GM12892 (cell line): ENCODE measurements around the gene DNASE2.

Experiments
- DNase-seq: peaks from one replicate; pipeline ENCODE4 v3.0.0; 2011; ENCODE audit not compliant: insufficient read length
- FAIRE-seq: peaks from 2 replicates; lab custom pipeline; 2011; peaks lifted over from hg19 to GRCh38; lab: Jason Lieb, UNC
- POLR2A ChIP-seq: IDR thresholded peaks from 2 replicates; pipeline ENCODE4 v1.6.1; 2011; ENCODE audit warnings: low read depth, low read length, control low read depth
- POLR2AphosphoS5 ChIP-seq: IDR thresholded peaks from 2 replicates; pipeline ENCODE4 v1.6.1; 2011; ENCODE audit warnings: low read depth, low read length, control low read depth
- TAF1 ChIP-seq: IDR thresholded peaks from 2 replicates; pipeline ENCODE4 v1.6.1; 2011; ENCODE audit warnings: low read depth, mild to moderate bottlenecking, control low read depth, low read length, borderline replicate concordance

DNASE2 gene

DNA sequence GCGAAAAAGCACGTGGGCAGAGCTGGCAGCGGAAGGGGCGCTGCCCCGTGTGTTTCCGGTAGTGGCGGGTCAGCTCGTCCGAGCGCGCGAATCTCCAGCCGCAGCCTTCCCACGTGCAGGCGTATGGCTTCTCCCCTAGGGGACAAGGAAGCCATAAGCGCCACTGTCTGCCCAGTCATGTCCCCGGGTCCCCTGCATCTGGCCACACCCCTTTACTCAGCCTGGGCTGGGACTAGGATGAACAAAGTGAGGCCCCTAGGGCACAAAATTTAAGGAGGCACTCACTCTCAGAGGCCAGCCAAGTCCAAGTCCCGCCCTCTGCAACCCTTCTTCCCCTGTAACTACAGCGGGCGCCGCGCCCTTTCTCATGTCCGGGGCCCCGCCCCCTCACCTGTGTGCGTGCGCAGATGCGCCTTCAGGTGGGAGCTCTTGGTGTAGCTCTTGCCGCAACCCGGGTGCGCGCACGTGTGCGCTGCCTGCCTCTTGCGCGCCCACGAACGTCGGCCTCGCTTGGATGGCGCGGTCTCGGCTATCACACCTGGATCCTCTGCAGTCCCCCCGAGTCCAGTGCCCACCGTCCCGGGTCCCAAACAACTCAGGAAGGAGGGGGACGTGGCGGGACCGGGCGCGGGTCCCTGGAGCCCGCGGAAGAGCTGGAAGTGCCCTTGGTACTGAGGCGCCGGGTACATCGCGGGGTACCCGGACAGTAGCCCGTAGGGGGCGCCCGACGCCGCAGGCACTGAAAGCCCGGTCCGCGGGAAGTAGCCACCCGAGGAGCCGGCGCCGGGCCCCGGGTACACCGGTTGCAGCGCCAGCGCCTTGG is 3.9 kb upstream of the DNASE2 start:
- TF ChIP-seq POLR2AphosphoS5 (no peak), POLR2A (no peak), TAF1 (no peak)
- DNase-seq (peak; percentile 80), FAIRE-seq (peak; percentile 81)

DNA sequence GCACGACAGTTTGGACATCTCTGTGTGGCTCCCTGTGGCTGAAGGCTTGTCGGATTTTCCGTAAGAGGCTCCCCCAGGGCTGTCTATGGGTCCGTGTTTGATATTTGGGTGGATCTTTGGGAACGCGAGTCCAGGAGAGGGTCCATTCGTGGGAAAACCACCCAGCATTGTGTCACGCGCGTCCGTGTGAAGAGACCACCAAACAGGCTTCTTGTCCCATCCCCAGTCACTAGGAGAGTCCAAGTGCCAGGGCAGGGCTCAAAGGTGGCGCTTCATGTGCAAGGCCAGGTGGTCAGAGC is 3.3 kb upstream of the DNASE2 start:
- FAIRE-seq, result no peak
- no peak for DNase-seq
- no peak for TF ChIP-seq POLR2AphosphoS5
- no peak for TF ChIP-seq TAF1
- no peak for TF ChIP-seq POLR2A

DNA sequence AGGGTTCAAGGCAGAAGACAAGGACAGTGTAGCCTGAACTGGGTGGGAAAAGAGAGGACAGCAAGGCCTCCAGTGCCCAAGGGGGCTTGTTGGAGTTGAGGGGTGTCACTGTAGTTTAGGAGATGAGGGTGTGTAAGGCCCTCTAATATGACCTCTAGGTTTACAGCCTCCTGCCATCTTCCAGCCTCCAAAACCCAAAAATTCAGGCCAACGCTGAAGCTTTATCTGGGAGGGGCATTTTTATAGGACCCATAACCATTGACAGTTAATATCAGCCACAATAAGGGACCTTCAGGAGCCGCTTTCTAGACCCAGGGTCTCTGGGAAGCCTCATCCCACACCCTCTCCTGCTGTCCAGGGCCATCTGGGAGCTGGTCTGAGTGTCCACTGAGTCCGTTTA is 3.0 kb upstream of the DNASE2 start:
- no peak for DNase-seq
- no peak for FAIRE-seq
- TF ChIP-seq POLR2AphosphoS5, result no peak
- no peak for TF ChIP-seq TAF1
- no peak for TF ChIP-seq POLR2A

DNA sequence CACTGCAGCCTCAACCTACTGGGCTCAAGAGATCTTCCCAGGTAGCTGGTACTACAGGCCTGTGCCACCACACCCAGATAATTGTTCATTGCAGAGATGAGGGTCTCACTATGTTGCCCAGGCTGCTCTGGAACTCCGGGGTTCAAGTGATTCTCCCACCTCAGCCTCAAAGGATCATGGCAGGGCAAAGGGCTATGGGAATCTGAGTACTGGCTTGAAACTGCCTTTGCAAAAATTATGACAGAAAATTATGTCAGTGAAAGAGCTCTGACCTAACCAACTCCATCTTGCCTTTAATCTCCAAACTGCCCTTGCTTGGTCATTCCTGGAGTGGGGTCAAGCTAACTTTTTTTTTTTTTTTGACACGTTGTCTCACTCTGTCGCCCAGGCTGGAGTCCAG is 1.3 kb upstream of the DNASE2 start:
- FAIRE-seq (no peak), DNase-seq (no peak)
- no peak for TF ChIP-seq POLR2A
- no peak for TF ChIP-seq POLR2AphosphoS5
- TF ChIP-seq TAF1, result no peak

DNA sequence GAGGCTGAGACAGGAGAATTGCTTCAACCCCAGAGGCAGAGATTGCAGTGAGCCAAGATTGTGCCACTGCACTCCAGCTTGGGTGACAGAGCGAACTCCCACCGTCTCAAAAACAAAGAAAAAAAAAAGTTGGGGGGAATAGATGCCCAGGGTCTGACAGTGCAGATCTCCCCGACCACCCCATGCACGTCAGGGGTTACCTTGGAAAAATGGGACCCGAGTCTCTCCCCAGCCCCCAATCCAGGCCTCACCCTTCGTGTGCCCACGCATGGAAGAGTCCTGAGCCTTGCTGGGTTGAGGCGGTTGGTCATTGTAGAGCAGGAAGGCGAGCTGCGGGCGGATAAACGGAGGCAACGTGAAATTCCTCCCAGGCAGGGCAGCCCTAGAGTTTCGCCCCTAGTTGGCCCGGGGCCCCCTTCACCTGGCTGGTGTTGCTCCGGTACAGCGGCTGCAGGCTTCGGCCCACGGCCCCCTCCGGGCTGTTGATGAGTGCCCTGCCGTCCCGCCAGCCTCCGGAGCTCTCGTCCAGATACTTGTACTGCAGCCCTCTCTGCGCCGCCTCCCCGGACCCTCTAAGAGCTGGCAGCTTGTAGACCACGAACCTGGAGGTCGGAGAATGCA is 588 bp downstream of the DNASE2 start:
- no peak for TF ChIP-seq POLR2AphosphoS5
- TF ChIP-seq TAF1, result no peak
- no peak for TF ChIP-seq POLR2A
- FAIRE-seq, result no peak
- DNase-seq, result no peak

DNA sequence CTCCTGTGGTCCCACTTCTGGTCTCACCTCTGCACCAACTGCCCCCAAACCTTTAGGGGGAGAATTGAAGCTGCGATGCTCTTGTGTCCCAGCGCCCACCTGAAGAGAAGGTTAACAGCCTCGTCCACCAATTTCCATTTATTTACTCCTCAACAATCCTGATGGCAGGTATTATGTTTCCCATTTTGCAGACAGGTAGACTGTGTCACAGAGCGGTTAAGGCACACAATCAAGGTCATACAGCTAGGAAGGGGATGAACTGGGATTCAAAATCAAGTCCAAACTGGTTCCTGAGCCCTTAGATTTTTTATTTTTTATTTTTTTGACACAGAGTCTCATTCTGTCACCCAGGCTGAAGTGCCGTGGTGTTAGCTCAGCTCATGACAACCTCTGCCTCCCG is 6.2 kb downstream of the DNASE2 start:
- no peak for FAIRE-seq
- TF ChIP-seq POLR2A, result no peak
- no peak for TF ChIP-seq POLR2AphosphoS5
- no peak for TF ChIP-seq TAF1
- no peak for DNase-seq

DNA sequence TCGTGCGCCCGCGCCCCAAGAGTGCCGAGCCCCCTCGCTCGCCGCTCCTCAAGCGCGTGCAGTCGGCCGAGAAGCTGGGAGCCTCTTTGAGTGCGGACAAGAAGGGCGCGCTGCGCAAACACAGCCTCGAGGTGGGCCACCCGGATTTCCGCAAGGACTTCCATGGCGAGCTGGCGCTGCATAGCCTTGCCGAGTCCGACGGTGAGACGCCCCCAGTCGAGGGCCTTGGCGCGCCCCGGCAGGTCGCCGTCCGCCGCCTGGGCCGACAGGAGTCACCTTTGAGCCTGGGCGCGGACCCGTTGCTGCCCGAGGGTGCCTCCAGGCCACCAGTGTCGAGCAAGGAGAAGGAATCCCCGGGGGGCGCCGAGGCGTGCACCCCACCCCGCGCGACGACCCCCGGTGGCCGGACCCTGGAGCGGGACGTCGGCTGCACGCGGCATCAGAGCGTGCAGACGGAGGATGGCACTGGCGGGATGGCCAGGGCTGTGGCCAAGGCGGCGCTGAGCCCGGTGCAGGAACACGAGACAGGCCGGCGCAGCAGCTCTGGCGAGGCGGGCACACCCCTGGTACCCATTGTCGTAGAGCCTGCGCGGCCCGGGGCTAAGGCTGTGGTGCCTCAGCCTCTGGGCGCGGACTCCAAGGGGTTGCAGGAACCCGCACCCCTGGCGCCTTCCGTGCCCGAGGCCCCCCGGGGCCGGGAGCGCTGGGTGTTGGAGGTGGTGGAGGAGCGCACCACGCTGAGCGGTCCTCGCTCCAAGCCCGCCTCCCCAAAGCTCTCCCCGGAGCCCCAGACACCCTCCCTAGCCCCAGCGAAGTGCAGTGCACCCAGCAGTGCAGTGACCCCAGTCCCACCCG is 7.1 kb downstream of the DNASE2 start:
- FAIRE-seq (no peak), DNase-seq (no peak)

DNA sequence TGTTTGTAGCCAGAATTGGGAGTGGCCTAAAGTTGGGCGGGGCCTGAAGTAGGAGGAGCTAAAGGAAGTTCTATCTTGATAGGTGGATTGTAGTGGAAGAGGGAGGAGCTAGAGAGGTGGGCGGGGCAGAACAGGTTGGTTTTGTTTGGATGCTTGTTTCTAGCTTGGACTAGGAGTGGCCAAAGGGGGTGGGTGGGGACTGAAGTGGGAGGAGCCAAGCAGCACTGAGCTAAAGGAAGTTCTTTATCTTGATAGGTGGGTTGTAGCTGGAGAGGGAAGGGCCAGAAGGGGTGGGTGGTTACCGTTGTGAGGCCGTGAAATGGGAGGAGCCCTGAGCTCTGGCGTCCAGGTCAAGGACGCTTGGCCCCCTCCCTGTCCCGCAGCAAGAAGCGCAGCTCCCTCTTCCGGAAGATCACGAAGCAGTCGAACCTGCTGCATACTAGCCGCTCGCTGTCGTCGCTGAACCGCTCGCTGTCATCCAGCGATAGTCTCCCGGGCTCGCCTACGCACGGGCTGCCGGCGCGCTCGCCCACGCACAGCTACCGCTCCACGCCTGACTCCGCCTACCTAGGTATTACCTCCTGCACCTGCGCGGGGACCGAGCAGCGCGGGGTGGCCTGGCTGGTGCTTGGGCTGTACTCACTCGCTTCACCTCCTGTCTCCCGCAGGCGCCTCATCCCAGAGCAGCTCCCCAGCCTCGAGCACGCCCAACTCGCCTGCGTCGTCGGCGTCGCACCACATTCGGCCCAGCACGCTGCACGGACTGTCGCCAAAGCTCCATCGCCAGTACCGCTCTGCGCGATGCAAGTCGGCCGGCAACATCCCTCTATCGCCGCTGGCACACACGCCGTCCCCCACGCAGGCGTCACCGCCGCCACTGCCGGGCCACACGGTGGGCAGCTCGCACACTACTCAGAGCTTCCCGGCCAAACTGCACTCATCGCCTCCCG is 8.0 kb downstream of the DNASE2 start:
- FAIRE-seq (no peak), DNase-seq (no peak)
- TF ChIP-seq POLR2A, result no peak
- no peak for TF ChIP-seq TAF1
- no peak for TF ChIP-seq POLR2AphosphoS5

More for the DNA sequence above, 7.1 kb downstream of the DNASE2 start:
- no peak for TF ChIP-seq POLR2AphosphoS5
- no peak for TF ChIP-seq POLR2A
- no peak for TF ChIP-seq TAF1

DNA sequence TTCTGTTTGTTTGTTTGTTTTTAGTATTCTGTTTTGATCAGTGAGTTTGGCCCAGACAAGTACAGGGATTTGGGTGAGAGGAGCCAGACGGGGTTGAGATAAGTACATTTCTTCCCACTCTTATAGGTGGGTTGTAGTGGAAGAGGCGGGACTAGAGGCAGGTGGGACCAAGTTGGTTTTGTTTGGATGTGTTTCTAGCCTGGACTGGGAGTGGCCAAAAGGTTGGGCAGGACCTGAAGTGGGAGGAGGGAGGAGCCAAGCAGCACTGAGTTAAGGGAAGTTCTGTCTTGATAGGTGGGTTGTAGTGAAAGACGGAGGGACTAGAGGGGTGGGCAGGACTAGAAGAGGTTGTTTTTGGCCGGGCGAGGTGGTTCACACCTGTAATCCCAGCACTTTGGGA is 9.0 kb downstream of the DNASE2 start:
- FAIRE-seq (no peak), DNase-seq (no peak)
- TF ChIP-seq POLR2AphosphoS5 (no peak), TAF1 (no peak), POLR2A (no peak)

DNA sequence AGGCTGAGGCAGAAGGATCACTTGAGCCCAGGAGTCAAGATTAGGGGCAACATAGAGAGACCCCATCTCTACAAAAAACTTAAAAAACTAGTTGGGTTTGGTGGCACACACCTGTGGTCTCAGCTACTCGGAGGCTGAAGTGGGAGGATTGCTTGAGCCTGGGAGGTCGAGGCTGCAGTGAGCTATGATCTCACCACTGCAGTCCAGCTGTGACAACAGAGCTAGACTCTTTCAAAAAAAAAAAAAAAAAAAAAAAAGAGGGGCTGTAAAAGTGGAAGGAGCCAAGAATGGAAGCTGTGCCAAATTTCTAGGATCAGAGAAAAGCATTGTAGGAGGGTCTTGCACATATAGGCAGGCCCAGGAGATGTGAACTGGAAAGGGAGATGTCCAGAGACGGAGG is 9.6 kb downstream of the DNASE2 start:
- FAIRE-seq (no peak), DNase-seq (no peak)
- TF ChIP-seq TAF1 (no peak), POLR2A (no peak), POLR2AphosphoS5 (no peak)

DNA sequence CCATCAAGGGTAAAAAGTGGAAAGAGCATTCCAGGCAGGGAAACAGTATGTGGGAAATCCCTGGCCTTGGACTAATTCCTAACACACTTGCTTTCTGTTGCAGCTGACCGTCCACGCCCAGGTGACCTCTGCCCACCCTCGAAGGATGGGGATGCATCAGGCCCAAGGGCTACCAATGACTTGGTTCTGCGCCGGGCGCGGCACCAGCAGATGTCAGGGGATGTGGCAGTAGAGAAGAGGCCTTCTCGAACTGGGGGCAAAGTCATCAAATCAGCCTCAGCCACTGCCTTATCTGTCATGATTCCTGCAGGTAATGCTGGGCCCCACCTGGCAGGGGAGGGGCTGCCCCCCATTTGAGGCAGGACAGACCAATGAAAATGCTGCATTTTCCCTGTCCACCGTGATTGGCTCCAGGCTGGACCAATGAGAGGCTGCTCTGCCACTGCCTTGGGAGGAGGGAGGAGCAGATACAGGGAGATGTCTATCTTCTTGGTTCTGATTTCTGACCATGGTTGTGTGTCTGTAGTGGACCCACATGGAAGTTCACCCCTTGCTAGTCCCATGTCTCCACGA is 12.6 kb downstream of the DNASE2 start:
- FAIRE-seq, result no peak
- no peak for DNase-seq

More for the DNA sequence above, 12.6 kb downstream of the DNASE2 start:
- no peak for TF ChIP-seq POLR2A
- no peak for TF ChIP-seq TAF1
- no peak for TF ChIP-seq POLR2AphosphoS5
